HG03108 (cell line): ENCODE measurements around the gene KLHDC7A.

Source experiments
- ATAC-seq: cut with Tn5 transposase; IDR thresholded peaks from one replicate; pipeline ENCODE4 v1.9.1; 2021; ENCODE audit warnings: moderate library complexity; ENCODE audit not compliant: unreplicated experiment

Gene KLHDC7A

DNA sequence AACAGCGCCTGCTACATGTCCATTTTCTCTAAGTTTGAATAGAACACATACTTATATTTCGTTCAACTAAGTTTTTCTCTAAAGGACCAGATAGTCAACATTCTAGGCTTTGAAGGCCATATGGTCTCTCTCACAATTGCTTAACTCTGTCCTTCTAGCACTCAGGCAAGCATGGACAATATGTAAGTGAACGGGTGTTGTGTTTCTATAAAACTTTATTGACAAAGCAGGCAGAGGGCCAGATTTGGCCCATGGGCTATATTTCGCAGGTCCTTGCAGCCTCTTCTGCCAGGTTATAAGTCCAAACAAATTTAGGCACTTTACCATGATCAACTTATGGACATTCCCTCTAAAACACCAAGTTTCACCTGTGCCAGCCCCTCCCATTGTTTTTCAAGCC, 21.1 kb downstream of the KLHDC7A start:
- ATAC-seq, result no peak

DNA sequence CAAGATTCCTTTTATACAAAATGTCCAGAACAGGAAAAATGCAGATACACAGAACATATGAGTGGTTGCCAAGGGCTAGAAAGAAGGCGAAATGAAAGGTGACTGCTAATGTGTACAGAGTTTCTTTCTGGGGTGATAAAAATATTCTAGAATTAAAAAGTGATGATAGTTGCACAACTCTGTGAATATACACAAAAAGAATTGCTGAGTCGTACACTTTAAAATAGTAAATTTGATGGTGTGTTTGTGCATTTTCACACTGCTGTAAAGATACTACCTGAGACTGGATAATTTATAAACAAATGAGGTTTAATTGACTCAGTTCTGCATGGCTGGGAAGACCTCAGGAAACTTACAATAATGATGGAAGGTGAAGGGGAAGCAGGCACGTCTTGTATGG, 23.9 kb downstream of the KLHDC7A start:
- ATAC-seq, result no peak

DNA sequence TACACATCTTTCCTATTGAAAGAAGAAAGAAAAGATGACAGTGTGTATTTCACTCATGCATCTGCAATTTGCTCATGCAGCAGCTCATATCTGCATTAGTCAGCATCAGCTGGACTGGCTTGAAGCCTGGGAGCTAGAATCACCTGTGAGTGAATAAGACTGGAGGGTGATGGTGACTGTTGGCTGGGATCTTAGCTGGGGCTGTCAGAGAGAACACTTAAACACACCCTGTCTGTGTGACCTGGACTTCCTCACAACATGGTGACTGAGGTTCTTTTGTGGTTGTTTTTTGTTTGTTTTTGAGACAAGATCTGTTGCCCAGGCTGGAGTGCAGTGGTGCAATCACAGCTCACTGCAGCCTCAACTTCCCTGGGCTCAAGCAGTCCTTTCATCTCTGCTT, 24.9 kb downstream of the KLHDC7A start:
- no peak for ATAC-seq

DNA sequence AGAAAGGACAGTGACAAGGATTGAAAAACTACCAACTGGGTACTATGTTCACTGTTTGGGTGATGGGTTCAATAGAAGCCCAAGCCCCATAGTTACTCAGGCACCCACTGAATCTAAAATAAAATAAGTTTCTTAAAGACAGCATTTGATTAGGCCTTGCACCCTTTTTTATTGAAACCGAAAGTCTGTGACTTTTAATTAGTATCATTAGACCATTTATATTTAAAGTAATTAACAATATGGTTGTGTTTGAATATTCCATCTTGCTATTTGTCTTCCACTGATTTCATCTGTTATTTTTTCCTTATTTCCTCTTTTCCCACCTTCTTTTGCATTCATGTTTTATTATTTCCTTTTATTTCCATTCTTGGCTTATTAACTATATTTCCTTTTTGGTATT, 27.4 kb downstream of the KLHDC7A start:
- ATAC-seq, result no peak

DNA sequence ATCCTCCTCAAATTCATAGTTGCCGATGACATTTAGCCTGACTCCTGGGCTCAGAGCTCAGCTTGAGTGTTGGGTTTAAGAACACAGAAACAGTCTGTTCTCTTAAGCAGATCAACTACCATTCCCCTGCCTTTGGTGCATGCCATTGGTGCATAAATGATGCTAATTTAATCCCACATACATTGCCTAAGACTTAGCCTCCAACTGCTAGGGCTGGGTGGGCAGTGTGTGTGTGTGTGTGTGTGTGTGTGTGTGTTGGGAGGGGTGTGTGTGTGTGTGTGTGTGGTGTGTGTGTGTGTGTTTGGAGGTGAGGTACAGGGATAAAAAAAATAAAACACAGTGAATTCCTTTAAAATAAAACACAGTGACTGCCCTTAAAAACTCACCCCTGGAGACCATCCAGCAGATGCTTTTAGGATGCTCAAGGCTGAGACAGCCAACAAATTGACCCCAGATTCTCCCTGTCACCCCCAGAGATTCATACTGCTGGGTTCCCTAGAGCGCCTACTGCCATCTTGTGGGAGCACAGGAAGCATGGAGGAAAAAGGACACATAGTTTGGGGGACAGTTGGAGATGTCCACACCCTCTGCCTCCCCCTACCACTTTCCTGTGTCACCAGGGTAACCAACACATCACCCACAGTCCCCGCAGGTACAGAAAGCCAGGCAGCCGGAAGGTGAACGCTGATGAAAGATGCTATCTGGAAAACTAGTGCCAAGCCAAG, 30.6 kb downstream of the KLHDC7A start:
- no peak for ATAC-seq

DNA sequence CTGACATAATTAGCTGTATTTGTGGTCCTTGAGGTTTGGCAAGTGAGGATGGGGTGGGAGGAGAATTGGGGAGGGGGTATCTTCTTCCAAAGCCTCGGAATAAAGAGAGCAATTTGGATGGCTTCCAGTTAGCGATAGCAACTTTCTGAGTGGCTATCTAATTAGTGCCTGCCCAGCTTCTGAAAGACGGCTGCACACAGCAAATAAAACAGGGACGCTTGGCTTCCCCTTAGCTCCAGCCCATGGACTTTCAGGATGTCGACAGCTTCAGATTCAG, 31.1 kb downstream of the KLHDC7A start:
- ATAC-seq, result no peak

DNA sequence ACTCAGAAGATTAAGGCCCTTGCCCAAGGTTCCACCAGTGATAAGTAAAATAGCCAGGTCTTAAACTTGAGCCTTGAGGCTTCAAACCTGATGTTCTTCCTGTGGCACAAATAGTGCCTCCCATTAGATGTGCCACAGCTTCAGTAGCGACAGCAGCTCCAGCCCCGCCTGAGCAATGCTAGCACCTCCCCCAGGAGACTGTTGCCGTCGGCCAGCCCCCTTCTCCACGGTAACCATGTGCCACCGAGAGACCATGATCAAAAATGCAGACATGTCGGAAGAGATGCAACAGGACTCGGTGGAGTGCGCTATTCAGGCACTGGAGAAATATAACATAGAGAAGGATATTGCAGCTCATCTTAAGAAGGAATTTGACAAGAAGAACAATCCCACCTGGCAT, 32.2 kb downstream of the KLHDC7A start:
- no peak for ATAC-seq

DNA sequence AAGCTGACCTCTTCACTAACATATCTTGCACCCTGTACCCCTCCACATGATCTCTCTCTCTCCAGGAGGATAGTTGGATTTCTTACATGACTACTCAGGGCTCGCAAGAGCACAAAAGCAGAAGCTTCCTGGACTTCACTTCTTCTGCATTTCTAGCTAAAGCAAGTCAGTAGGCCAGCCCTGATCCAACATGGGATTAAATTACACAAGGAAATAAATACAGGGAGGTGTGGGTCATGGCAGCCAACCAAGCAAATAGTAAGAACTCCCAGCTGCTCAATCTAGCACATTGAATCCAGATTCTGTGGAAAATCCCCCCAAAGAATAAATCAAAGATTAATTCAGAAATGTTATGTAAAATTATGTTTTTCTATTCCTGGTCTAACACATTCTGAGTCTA, 33.3 kb downstream of the KLHDC7A start:
- no peak for ATAC-seq

DNA sequence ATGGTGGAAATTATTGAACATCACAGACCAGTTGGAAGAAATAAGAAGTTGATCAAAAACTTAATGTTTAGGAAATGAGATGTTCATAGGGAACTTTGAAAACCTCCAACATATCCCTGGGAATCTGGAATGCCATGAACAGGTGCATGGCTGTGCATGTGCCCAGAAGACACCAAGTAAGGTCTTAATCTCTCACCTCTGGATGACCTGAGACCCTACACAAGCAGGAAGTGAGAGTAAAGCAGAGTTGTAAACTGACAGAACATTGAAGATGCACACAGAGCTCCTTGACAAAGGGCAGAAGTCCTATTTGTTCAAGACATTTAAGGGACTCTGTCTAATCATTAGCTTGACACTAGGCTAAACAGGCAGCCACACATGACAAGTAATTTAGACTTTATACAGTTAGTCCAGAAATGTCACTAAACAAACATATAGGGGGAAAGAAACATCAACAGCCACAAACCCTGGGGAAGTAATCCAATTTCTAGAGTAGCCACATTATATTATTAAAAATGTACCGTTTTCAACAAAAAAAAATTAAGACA, 34.5 kb downstream of the KLHDC7A start:
- ATAC-seq, result no peak

DNA sequence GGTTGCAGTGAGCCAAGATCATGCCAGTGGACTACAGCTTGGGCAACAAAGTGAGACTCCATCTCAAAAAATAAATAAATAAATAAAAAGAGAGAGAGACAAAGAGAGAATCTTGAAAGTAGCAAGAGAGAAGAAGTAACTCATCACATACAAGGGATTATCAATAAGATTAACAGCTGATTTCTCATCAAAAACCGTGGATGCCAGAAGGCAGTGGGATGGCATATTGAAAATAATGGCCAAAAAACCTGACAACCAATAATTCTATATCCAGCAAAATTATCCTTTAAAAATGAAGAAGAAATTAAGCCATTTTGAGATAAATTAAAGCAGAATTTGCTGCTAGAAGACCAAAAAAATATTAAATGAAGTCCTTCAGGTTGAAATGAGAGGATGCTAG, 35.7 kb downstream of the KLHDC7A start:
- no peak for ATAC-seq

DNA sequence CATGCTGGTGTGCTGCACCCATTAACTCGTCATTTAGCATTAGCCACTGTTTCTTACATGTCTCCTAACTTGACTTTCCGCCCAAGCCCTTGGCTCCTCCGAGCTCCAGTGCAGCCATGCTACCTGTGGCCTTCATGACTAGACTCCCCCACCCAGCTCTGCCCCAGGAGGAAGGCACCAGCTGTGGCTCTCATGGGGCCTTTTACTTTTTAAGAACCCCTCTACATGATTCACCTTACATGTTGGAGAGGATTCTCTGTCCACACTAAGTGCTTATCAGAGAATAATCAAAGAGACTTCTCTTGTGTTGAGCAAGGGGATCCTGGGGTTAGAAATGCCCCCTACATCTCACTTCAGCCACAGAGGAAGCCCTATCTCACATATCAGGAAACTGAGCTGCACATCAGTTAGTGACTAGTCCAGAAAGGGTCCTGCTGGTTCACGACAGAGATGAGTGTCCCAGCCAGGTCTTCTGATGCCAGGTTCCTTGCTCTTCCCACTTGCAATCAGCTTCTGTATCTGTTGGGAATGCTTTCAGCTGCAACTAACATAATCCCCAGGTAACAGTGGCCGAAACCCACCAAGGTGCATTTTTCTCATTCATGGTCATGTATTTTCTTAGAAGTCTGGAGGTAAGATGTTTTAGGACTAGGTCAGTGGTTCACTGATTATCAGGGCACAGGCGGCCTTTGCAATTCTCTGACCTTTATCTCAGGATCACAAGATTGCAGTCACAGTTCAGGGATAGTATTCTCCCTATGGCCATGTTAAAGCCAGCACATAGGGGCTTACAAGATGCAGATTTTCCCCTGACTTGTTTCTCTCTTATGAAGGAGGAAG, 45.9 kb downstream of the KLHDC7A start:
- no peak for ATAC-seq

DNA sequence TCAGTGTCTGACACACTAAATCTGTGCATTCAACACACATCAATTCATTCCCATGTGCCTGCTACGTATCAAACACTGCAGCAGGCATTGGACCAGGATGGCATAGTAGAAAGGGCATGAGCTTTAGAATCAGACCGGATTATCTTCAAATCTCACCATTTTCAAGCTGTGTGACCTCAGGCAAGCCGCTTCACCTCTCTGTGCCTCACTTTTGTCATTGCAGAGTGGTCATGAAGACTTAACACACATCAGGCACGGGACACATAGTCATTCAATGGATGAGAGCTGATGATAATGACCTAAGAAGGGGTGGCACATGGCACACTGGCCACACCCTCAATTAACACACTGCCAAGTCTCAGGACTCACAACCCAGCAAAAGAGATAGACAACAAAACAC, 46.8 kb downstream of the KLHDC7A start:
- no peak for ATAC-seq

DNA sequence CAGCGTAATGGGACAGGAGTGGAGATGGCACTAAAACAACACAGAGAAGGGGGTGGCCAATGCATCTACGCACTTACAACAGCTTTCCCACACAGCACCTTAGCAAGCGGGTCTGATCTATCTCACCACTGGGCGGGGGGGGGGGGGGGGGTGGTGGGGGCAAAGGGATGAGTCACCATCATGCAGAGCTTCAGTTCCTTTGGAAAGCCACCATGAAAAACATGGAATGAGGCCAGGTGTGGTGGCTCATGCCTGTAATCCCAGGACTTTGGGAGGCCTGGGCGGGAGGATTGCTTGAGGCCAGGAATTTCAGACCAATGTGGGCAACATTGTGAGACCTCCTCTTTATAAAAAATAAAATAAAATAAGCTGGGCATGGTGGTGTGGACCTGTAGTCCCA, 47.2 kb downstream of the KLHDC7A start:
- no peak for ATAC-seq

DNA sequence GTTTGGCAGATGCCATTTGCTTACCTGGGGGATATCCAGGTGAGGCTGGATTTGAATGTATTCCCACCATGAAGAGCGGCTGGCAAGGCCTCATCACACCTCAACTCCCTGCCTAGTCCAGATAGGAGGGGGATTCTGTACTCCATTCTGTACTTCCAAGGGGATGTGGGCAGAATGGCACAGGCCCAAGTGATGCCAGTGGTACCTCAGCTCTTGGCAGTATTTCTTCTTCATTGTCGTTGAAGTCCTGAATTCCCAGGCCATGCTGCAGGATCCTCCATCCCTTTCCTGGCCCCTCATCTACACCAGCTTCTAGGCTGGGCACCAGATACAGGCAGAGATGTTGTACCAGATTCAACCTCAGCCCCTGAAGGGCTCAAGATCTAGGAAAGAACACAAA, 47.9 kb downstream of the KLHDC7A start:
- no peak for ATAC-seq

DNA sequence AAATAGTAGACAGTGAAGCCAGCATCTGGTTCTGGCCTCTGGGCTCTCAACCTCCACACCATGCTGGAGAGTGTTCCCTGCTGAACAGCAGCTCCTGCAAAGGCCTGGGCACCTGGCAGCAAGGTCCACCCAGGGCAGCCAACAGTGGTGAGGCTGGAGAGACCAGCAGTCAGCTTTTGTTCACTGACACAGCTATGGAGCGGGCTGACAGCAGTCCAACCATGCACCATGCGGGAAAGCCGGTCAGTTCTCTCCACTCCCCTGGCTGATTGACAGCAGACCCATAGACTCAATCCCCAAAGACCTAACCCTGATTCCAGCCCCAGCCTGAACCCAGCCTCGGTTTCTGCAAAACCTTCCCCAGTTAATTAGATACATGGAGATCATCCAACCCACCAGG, 49.0 kb downstream of the KLHDC7A start:
- no peak for ATAC-seq

DNA sequence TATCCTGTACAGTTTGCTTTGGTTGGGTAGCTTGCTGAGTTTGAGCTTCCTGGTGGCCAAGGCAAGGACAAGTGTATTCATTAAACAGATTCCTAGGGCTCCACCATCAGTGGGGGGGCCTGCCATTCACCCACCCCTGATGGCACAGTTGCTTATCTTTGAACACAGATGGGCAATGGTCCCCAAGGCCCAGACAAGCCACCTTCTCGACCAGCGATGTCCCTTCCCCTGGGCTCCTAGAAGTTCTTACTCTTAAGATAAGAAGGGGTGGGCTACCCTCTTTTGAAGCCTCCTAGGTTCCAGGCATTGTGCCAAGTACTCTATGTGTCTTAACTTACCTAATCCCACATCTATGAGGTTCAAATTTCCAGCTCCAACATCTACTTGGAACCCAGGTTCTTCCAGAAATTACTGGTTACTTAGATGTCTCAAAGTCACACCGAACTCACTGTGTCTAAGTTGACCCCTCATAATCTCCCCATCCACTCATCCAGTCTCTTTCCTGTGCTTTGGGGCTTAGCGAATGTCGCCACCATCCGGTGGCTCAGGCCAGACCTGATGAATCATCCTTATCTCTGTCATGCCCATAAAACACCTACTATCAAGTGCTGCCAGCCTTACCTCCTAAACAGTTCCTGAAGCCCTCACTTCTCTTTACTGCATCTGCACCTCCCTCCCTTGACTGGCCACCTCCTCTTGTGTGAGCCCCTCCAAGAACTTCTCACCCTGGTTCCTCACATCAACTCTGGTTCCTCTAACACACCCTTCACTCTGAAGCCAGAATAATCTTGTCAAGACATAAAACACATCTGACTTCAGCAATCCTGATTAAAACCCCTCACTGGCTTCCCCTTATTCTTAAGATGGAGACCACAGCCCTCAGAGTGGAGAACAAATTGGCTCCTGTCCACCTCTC, 50.1 kb downstream of the KLHDC7A start:
- ATAC-seq, result no peak

DNA sequence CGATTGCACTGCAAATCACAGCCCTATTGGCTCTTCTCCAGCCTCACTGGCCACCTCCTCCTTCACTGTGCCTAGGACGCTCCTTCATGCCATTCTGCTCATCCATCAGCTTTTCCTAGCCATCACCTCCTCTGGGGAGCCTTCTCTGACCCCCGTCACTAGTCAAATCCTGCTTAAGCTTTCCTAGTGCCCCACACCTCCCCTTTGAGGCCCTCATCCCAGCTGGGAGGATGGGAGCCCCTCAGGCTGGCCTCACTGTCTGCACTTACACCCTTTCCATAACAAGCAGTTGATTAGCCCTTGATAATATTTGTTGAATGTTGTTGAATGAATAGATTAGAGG, 50.7 kb downstream of the KLHDC7A start:
- ATAC-seq, result no peak

DNA sequence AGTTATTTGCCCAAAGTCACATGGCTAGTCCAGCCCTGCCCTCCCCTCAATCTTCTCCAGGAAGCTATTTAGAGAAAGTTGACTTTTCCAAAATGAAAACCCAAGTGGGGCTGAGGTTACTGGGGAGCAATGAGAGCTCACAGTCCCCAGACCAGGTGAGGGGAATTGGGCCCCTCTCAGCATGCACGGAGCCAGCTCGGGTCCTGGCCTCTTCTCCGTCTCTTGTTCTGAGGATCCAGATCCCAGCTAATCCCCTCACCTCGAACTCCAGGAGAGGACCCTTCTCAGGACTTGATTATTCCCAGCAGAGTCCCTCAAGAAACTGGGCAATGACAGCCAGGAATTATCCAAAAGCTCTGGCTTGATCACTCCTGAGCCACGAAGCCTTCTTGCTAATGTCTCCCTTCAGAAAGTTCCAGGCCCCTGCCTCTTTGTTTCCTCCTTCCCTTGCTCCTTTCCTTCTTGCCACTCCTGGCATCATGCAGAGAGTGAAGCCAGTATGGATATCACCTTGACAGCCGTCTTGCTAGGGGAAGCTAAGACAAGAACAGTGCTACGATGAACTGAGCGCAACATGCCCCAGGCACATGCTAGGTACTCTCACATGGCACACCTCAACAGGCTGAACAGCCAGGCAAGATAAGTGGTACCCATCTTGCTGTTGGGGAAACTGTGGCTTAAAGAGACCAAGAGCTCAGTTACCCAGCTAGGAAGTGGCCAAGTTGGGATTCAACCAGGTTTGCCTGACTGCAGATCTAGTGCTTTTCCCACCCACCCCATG, 51.9 kb downstream of the KLHDC7A start:
- ATAC-seq, result no peak

DNA sequence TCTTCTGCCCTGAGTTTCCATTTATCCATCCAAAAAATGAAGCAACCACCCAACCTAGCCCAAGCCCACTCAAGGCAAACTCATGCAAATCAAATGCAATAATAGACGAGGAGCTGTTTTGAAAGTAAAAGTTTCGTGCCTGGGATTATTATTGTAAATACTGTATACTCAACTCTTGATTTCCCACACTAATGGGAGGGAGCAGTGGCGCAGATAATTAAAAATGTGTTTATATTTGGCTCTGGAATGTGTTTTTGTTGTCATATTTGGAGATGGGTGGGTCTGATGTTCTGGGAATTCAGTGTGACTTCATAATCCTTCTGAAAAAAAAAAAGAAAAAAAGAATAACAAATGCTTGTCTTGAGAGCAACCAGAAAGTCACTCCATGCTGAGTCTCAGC, 52.5 kb downstream of the KLHDC7A start:
- no peak for ATAC-seq

DNA sequence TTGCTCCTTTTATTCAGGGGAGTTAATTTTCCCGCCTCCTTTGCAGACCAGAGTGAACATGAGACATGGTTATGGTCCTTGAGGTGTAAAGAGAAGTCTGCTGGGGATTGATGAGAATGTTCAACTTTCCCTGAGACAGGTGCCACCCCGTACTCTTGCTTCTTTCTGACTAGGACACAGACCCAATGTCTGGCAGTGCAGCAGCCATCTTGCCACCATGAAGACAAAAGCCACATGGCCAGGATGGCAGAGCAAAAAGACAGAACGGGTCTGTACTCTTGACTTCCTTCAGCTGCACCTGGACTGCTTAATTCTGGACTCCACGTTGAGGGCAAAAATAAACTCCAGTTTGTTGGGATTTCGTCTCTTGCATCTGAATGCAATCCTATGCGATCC, 54.1 kb downstream of the KLHDC7A start:
- ATAC-seq, result no peak
